GM12864 (cell line): ENCODE measurements around the gene PCSK1N.

Experiments
- DNase-seq: peaks from one replicate; pipeline ENCODE4 v3.0.0-alpha.2; 2011; ENCODE audit warnings: low read depth
- H3K4me3 ChIP-seq: 2 replicates; pipeline ENCODE4 v1.5.1; 2011; ENCODE audit warnings: mild to moderate bottlenecking, low read depth, low read length, control low read depth
- CTCF ChIP-seq: IDR thresholded peaks from 2 replicates; pipeline ENCODE4 v1.5.1; 2011; ENCODE audit warnings: low read depth, mild to moderate bottlenecking, moderate library complexity, low read length, control low read depth, inconsistent platforms; ENCODE audit errors: missing control alignments

Gene PCSK1N

GRCh38 chrX:48802905-48803200 lies 32.6 kb downstream of the PCSK1N start:
- TF ChIP-seq CTCF, result no peak
- DNase-seq, result no peak
- peak overlapping the region; percentile 63 for H3K4me3 ChIP-seq

GRCh38 chrX:48802089-48802904 lies 33.1 kb downstream of the PCSK1N start:
- TF ChIP-seq CTCF, result no peak
- peak overlapping the region; percentile 63 for H3K4me3 ChIP-seq
- DNase-seq, result peak; percentile 52

GRCh38 chrX:48801280-48802088 lies 33.9 kb downstream of the PCSK1N start, which contains the start of gene HDAC6:
HDAC6 (plus strand) TSS chrX:48802067; CDS start chrX:48802693, 626 bp downstream.
- peak; percentile 92 for DNase-seq
- H3K4me3 ChIP-seq, result peak within 1 kb of the TSS; percentile 83
- no peak for TF ChIP-seq CTCF

- peak overlapping the region; percentile 83 for H3K4me3 ChIP-seq
- no peak for TF ChIP-seq CTCF
- no peak for DNase-seq
These were observed 34.7 kb downstream of the PCSK1N start for GRCh38 chrX:48800574-48801279.

GRCh38 chrX:48798318-48798717 lies 37.1 kb downstream of the PCSK1N start:
- no peak for DNase-seq
- no peak for TF ChIP-seq CTCF
- no peak overlapping the region for H3K4me3 ChIP-seq

GRCh38 chrX:48794911-48795515 lies 40.4 kb downstream of the PCSK1N start:
- DNase-seq, result no peak
- H3K4me3 ChIP-seq, result no peak overlapping the region
- TF ChIP-seq CTCF, result no peak
